ENCODE measurements around the gene HOXC10.
A peak's percentile ranks its signal among the peaks of the same experiment; 100 is the strongest.

Gene HOXC10

GRCh38 chr12:54016478-54016964, 31.6 kb downstream of the HOXC10 start:
- DNase-seq (ENCODE audit: low read depth): no peak

- no peak for DNase-seq (ENCODE audit: low read depth)
Measured at GRCh38 chr12:54017027-54017788, 32.3 kb downstream of the HOXC10 start.

GRCh38 chr12:54017878-54018467, 33.0 kb downstream of the HOXC10 start:
- peak; percentile 48 for DNase-seq (ENCODE audit: low read depth)

- DNase-seq (ENCODE audit: low read depth): no peak
Measured at GRCh38 chr12:54018468-54018984, 33.6 kb downstream of the HOXC10 start.

- no peak for DNase-seq (ENCODE audit: low read depth)
Measured at GRCh38 chr12:54019091-54019811, 34.3 kb downstream of the HOXC10 start.

GRCh38 chr12:54019924-54020590, 35.1 kb downstream of the HOXC10 start:
- no peak for DNase-seq (ENCODE audit: low read depth)

GRCh38 chr12:54020591-54021405, 35.9 kb downstream of the HOXC10 start:
- no peak for DNase-seq (ENCODE audit: low read depth)

GRCh38 chr12:54021432-54022013, 36.6 kb downstream of the HOXC10 start:
- no peak for DNase-seq (ENCODE audit: low read depth)

GRCh38 chr12:54022960-54023884, 38.3 kb downstream of the HOXC10 start:
- no peak for DNase-seq (ENCODE audit: low read depth)

GRCh38 chr12:54024127-54024526, 39.2 kb downstream of the HOXC10 start:
- no peak for DNase-seq (ENCODE audit: low read depth)

- DNase-seq (ENCODE audit: low read depth): no peak
Measured at GRCh38 chr12:54024581-54025305, 39.8 kb downstream of the HOXC10 start.

GRCh38 chr12:54025499-54026405, 40.8 kb downstream of the HOXC10 start:
- DNase-seq (ENCODE audit: low read depth): no peak

GRCh38 chr12:54026640-54027441, 41.9 kb downstream of the HOXC10 start:
- DNase-seq (ENCODE audit: low read depth): no peak

GRCh38 chr12:54027442-54027786, 42.5 kb downstream of the HOXC10 start:
- no peak for DNase-seq (ENCODE audit: low read depth)

GRCh38 chr12:54028314-54029201, 43.6 kb downstream of the HOXC10 start, which contains the start of gene HOXC6:
Gene HOXC6 (plus strand): TSS chr12:54028440. CDS start chr12:54028522, 82 bp downstream.
- DNase-seq (ENCODE audit: low read depth): no peak
